NCI-H2227 (cell line): ENCODE data around the gene CHIT1.
A peak's percentile ranks its signal among the peaks of the same experiment; 100 is the strongest.

ENCODE experiments used
- DNase-seq: peaks from one replicate; lab custom pipeline; 2025; ENCODE audit not compliant: unreplicated experiment; lab: John Stamatoyannopoulos, UW

Gene CHIT1

GRCh38 chr1:203229471-203230135, at the start of gene CHIT1:
CHIT1 (minus strand) TSS chr1:203229673; CDS start chr1:203229636, 37 bp downstream.
- DNase-seq: no peak

GRCh38 chr1:203278885-203279406, 49.5 kb upstream of the CHIT1 start:
- DNase-seq: no peak

GRCh38 chr1:203278082-203278884, 48.8 kb upstream of the CHIT1 start:
- DNase-seq: peak; percentile 81

- DNase-seq: no peak
These were observed 47.6 kb upstream of the CHIT1 start for GRCh38 chr1:203276916-203277545.

- no peak for DNase-seq
These were observed 46.9 kb upstream of the CHIT1 start for GRCh38 chr1:203276408-203276807.

GRCh38 chr1:203275656-203276272, 46.3 kb upstream of the CHIT1 start:
- no peak for DNase-seq

- no peak for DNase-seq
These were observed 45.3 kb upstream of the CHIT1 start for GRCh38 chr1:203274603-203275381.

- DNase-seq: no peak
These were observed 44.6 kb upstream of the CHIT1 start for GRCh38 chr1:203273869-203274602.

GRCh38 chr1:203273206-203273868, 43.9 kb upstream of the CHIT1 start:
- peak; percentile 88 for DNase-seq

- DNase-seq: no peak
These were observed 43.2 kb upstream of the CHIT1 start for GRCh38 chr1:203272633-203273205.

GRCh38 chr1:203271962-203272632, 42.6 kb upstream of the CHIT1 start:
- DNase-seq: no peak

GRCh38 chr1:203271018-203271743, 41.7 kb upstream of the CHIT1 start:
- peak; percentile 76 for DNase-seq

- no peak for DNase-seq
These were observed 41.0 kb upstream of the CHIT1 start for GRCh38 chr1:203270448-203270847.

GRCh38 chr1:203269654-203270020, 40.2 kb upstream of the CHIT1 start:
- DNase-seq: no peak

- DNase-seq: peak; percentile 89
These were observed 39.6 kb upstream of the CHIT1 start for GRCh38 chr1:203268901-203269653.

GRCh38 chr1:203267912-203268311, 38.4 kb upstream of the CHIT1 start:
- no peak for DNase-seq

GRCh38 chr1:203267347-203267846, 37.9 kb upstream of the CHIT1 start:
- peak; percentile 95 for DNase-seq
